Activated CD8-positive, alpha-beta T cell treated with anti-CD3 and anti-CD28 coated beads for 36 hours (primary cell): Measurements from ENCODE around the gene GREB1L. TPM values are rescaled to one million over a fixed set of nuclear protein-coding genes. Genes with fewer than 3 reads are reported as not detected.
"Not testable (repeated sequence)": the region's sequence is repeated elsewhere in the genome, so short reads cannot be mapped to it uniquely, and the experiment has no call there.

Experiments
- ATAC-seq: fragments of 200-7000 bp; cut with Tn5 transposase; one replicate; pipeline ENCODE4 v1.10.0; 2021; ENCODE audit warnings: mild to moderate bottlenecking, moderate library complexity
- CTCF ChIA-PET: fragments of 350-600 bp; sonication (Branson Sonifier 250); formaldehyde crosslinking; loops from one replicate; lab custom pipeline; 2021; ENCODE audit warnings: antibody characterized with exemption; lab: Charles Lee
- POLR2A ChIA-PET: fragments of 350-600 bp; sonication (Branson Sonifier 250); formaldehyde crosslinking; loops from one replicate; lab custom pipeline; 2021; ENCODE audit warnings: antibody characterized with exemption; lab: Charles Lee
- DNase-seq: peaks from one replicate; pipeline ENCODE4 v3.0.0-alpha.2; 2020
- H3K27ac Mint-ChIP-seq: one replicate; pipeline ENCODE4 v1.8.0; 2021; ENCODE audit warnings: mild to moderate bottlenecking, mixed read lengths
- H3K27me3 Mint-ChIP-seq: one replicate; pipeline ENCODE4 v1.8.0; 2021; ENCODE audit warnings: mixed read lengths
- H3K36me3 Mint-ChIP-seq: one replicate; pipeline ENCODE4 v1.8.0; 2021; ENCODE audit warnings: low read depth, mixed read lengths
- H3K4me1 Mint-ChIP-seq: one replicate; pipeline ENCODE4 v1.8.0; 2021; ENCODE audit warnings: low read depth, mixed read lengths
- H3K4me3 Mint-ChIP-seq: one replicate; pipeline ENCODE4 v1.8.0; 2021; ENCODE audit warnings: mild to moderate bottlenecking, moderate library complexity, mixed read lengths
- H3K9me3 Mint-ChIP-seq: one replicate; pipeline ENCODE4 v1.8.0; 2021; ENCODE audit warnings: mixed read lengths
- CTCF ChIP-seq: fragments of 200-600 bp; IDR thresholded peaks from one replicate; pipeline ENCODE4 v1.8.0; 2022; ENCODE audit warnings: antibody characterized with exemption, mild to moderate bottlenecking
- intact Hi-C: fragments of 100-400 bp; cut with micrococcal nuclease; formaldehyde crosslinking; loops from one replicate; pipeline ENCODE4 v1.10.0; 2022
- total RNA-seq, 2 experiments: library from RNA; stranded (reverse); gene quantifications; one replicate each; pipeline ENCODE4 v1.2.3, GENCODE V29; 2021

GREB1L gene
- total RNA-seq, 2 experiments from 2014 or later: not detected

GRCh38 chr18:21363348-21363747 lies 121.3 kb downstream of the GREB1L start:
- Mint-ChIP-seq H3K4me3 (no peak overlapping the region), H3K27me3 (peaks cover 14% of the 10 kb centered on the region), H3K9me3 (no peaks in the 10 kb centered on the region), H3K36me3 (no peaks in the 10 kb centered on the region), H3K4me1 (no peaks in the 10 kb centered on the region), H3K27ac (no peak overlapping the region)
- intact Hi-C loops: no loop called here
- ATAC-seq (no peak), DNase-seq (no peak)
- ChIA-PET POLR2A (no interaction called here), CTCF (no interaction called here)
- no peak for TF ChIP-seq CTCF

GRCh38 chr18:21364471-21364870 lies 122.4 kb downstream of the GREB1L start:
- ATAC-seq: no peak
- POLR2A ChIA-PET: no interaction called here

GRCh38 chr18:21366896-21367295 lies 124.9 kb downstream of the GREB1L start:
- ATAC-seq (no peak), DNase-seq (no peak)
- Mint-ChIP-seq H3K4me3 (no peak overlapping the region), H3K9me3 (no peaks in the 10 kb centered on the region), H3K27me3 (peaks cover 5% of the 10 kb centered on the region), H3K4me1 (no peaks in the 10 kb centered on the region), H3K36me3 (no peaks in the 10 kb centered on the region), H3K27ac (no peak overlapping the region)
- POLR2A ChIA-PET: no interaction called here
- TF ChIP-seq CTCF: no peak
- CTCF ChIA-PET: no interaction called here
- intact Hi-C loops: no loop called here

More at GRCh38 chr18:21364471-21364870, 122.4 kb downstream of the GREB1L start:
- peaks cover 13% of the 10 kb centered on the region for H3K27me3 Mint-ChIP-seq
- no peak overlapping the region for H3K27ac Mint-ChIP-seq
- DNase-seq: no peak
- H3K36me3 Mint-ChIP-seq: no peaks in the 10 kb centered on the region
- no peak overlapping the region for H3K4me3 Mint-ChIP-seq
- no peaks in the 10 kb centered on the region for H3K9me3 Mint-ChIP-seq
- intact Hi-C loops: no loop called here
- no peak for TF ChIP-seq CTCF
- CTCF ChIA-PET: no interaction called here
- no peaks in the 10 kb centered on the region for H3K4me1 Mint-ChIP-seq

- ChIA-PET POLR2A (no interaction called here), CTCF (no interaction called here)
- no peak overlapping the region for H3K4me3 Mint-ChIP-seq
- peaks cover 5% of the 10 kb centered on the region for H3K27me3 Mint-ChIP-seq
- ATAC-seq: no peak
- intact Hi-C loops: no loop called here
- no peaks in the 10 kb centered on the region for H3K36me3 Mint-ChIP-seq
- no peak for TF ChIP-seq CTCF
- H3K9me3 Mint-ChIP-seq: no peaks in the 10 kb centered on the region
- no peaks in the 10 kb centered on the region for H3K4me1 Mint-ChIP-seq
- no peak overlapping the region for H3K27ac Mint-ChIP-seq
- no peak for DNase-seq
Measured at GRCh38 chr18:21369146-21369545, 127.1 kb downstream of the GREB1L start.

- intact Hi-C loops, H3K4me1 Mint-ChIP-seq, DNase-seq, H3K9me3 Mint-ChIP-seq, H3K4me3 Mint-ChIP-seq, H3K27me3 Mint-ChIP-seq, CTCF ChIA-PET, ATAC-seq, H3K27ac Mint-ChIP-seq, POLR2A ChIA-PET, H3K36me3 Mint-ChIP-seq: not testable (repeated sequence)
Measured at GRCh38 chr18:21369597-21369996, 127.6 kb downstream of the GREB1L start.

GRCh38 chr18:21383031-21383430 lies 141.0 kb downstream of the GREB1L start:
- intact Hi-C loops: no loop called here
- CTCF ChIA-PET: interaction anchor here (0.7 kb wide), 1 partner anchor 35 kb away, joined by 3 read pairs; no protein-coding TSS in a partner anchor
- Mint-ChIP-seq H3K36me3 (no peaks in the 10 kb centered on the region), H3K4me1 (no peaks in the 10 kb centered on the region), H3K27me3 (peaks cover 3% of the 10 kb centered on the region), H3K27ac (no peak overlapping the region), H3K4me3 (no peak overlapping the region), H3K9me3 (no peaks in the 10 kb centered on the region)
- ATAC-seq (no peak), DNase-seq (no peak)
- TF ChIP-seq CTCF: no peak
- POLR2A ChIA-PET: no interaction called here
